DMS53 (cell line): Measurements from ENCODE around the gene CAV2.
A peak's percentile ranks its signal among the peaks of the same experiment; 100 is the strongest.
"Not testable (repeated sequence)": the region's sequence is repeated elsewhere in the genome, so short reads cannot be mapped to it uniquely, and the experiment has no call there.

Experiments used
- DNase-seq: peaks from one replicate; lab custom pipeline; 2025; lab: John Stamatoyannopoulos, UW

The CAV2 gene, protein sequence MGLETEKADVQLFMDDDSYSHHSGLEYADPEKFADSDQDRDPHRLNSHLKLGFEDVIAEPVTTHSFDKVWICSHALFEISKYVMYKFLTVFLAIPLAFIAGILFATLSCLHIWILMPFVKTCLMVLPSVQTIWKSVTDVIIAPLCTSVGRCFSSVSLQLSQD

GRCh38 chr7:116499168-116500077, at the start of gene CAV2:
Gene CAV2, plus strand, starts transcription at chr7:116499738. Its CDS starts 44 bp downstream, at chr7:116499782.
- DNase-seq = peak; percentile 92

DNA sequence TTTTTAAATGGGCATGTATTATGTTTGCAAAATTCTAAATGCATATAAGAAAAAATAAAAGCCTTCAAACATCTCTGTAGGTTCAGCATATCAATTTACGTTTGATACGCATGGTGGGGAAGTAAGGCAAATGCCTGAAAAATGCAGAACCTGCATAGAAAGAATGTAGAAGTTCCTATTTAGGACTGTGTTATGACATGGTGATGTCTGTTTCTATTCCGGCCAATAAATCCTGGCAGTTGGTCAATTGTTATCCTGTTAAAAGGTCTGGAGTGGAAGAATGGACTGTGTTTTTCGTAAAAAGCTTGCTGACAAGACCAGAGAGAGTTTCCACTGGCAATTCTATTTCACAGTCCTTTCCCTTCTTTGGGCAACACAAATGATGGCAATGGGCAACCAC, 49.6 kb upstream of the CAV2 start:
- DNase-seq = no peak

GRCh38 chr7:116451957-116452729, 47.4 kb upstream of the CAV2 start:
- DNase-seq = no peak

GRCh38 chr7:116454377-116454776, 45.2 kb upstream of the CAV2 start:
- no peak for DNase-seq

GRCh38 chr7:116455009-116455408, 44.5 kb upstream of the CAV2 start:
- DNase-seq = no peak

- DNase-seq = no peak
Observed at GRCh38 chr7:116455499-116455898, 44.0 kb upstream of the CAV2 start.

GRCh38 chr7:116461500-116461899, 38.0 kb upstream of the CAV2 start:
- no peak for DNase-seq

DNA sequence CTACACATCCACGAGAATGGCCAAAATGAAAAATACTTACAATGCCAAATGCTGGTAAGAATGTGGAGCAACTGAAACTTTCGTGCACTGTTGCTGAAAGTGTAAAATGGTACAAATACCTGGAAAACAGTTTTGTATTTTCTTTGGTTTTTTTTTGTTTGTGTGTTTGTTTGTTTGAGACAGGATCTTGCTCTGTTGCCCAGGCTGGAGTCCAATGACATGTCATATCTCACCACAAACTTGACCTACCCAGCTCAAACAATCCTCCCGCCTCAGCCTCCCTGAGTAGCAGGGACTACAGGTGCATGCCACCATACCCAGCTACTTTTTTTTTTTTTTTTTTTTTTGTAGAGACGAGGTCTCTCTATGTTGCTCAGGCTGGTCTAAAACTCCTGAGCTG, 35.6 kb upstream of the CAV2 start:
- no peak for DNase-seq

DNA sequence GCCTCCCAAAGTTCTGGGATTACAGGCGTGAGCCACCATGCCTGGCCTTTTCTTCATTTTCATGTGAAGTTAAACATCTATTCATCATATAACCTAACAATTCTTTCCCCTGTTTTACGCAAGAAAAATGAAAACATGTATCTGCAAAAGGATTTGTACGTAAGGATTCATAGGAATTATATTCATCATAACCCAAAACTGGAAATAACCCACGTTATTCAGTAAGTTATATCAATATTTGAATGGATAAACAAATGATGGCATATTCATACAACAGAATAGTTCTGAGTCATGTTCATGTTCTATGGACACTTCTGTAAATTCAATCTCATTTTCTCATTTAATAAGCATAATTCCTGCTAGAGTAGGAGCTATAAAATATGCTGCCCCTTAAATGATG, 35.2 kb upstream of the CAV2 start:
- no peak for DNase-seq

DNA sequence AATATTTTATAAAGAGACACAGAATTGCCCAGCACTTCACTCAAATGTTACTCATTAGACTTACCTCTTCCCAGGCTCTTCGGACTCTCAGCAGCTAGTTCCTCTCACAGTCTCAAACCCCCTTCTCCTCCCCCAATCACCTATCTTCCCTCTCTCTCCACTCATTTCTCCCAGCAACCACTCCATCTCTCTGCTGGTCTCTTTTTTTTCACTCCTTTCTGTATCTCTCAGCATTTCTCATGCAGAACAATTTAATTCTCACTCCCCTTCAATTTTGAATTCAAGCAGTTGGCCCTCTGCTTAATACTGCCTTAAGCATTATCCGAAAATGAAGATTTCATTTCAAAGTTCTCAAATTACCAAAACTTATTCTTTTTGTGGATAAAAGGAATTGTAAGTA, 34.4 kb upstream of the CAV2 start:
- DNase-seq = no peak

DNA sequence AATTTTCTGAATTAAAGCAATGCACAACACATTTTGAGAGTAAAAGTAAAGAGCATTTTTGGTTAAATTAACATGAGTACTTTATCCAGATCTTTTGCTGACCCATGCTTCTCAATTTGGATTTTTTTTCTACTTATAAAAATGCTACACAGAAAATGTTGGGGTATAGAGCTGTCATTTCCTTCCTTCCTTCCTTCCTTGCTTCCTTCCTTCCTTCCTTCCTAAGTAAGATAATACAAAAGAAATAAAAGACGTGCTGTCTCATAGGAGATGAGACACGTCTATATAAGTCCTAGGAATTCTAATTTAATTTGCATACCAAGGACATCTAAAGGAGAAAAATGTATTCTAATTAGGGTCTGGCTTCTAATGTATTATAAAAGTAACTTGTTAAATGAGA, 31.0 kb upstream of the CAV2 start:
- DNase-seq = no peak

GRCh38 chr7:116477625-116478024, 21.9 kb upstream of the CAV2 start:
- DNase-seq = no peak

DNA sequence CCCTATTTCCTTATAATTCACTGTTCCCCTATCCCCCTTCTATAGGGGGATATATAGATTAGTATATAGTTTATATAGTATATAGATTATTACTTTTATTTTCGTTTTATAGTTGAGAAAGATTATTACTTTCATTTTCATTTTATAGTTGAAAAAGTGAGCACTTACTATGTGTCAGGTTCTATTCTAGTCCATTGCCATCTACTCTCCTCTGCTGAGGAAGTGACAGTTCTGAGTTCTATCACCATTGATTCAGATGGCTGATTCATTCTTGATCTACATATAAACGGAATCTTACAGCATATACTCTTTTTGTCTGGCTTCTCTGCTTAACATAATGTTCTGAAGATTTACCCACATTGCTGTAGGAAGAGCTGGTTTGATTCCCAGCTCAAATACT, 20.7 kb upstream of the CAV2 start:
- no peak for DNase-seq

- no peak for DNase-seq
Observed at GRCh38 chr7:116483271-116483942, 16.1 kb upstream of the CAV2 start.

- DNase-seq = not testable (repeated sequence)
Observed at GRCh38 chr7:116484389-116484788, 15.1 kb upstream of the CAV2 start.

DNA sequence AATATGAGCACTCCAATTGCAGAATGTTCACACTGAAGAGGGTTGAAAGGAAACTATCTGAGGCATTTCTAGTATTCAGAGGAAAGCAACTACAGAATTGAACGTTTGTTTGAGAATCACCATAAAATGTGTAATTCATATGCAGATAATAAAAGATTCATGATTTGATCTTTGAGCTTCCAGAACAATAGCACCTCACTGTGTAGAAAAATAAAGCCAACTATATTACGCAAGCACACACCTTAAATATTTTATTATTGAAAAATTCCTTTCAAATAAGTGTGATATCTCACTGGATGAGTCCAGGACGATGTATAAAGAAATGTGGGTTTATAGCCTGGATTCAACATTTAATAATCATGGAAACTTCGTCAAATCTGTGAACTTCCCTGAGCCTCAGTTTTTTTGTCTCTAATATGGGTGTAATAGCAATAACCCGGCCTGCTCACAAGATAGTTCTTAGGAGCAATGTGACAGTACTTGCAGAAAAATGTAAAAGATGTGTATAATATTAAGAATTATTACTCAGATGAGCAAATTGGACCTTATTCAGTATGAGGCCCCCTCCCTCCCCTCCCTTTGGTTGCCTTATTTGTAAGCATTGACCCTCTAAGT, 11.5 kb upstream of the CAV2 start:
- DNase-seq = no peak

- no peak for DNase-seq
Observed at GRCh38 chr7:116490351-116490750, 9.2 kb upstream of the CAV2 start.

DNA sequence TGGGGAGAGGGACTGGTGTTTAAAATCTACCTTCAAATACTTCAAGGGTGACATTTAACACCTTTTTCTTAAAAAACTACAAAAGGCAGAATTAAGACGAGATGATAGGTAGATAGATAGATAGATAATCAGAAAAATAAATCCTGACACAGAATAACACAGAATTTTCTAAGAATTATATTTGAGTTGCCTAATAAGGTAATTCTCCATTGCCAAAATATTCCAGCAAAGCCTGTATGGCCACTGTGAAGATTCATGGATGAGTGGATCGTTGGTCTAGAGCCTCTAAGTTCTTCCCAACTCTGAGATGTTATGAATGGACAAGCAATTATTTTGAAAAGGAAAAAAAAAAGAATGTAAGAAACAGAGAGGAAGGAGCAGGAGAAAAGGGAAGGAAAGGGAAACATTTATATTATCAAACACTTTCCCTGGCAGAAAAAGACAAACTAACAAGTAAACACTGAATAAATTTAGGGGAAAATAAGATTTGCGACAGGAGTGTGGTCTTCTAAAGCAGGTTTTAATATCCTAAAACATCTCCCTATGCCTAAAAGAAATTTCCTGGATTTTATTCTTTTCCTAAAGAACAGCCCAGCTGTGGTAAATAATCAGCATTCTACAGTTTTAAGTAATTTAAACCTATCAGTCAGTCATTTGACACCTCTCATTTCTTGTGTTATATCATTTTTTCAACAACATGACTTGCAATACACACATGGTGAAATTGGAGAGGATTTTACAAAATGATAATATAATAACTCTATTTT, 7.5 kb upstream of the CAV2 start:
- no peak for DNase-seq

DNA sequence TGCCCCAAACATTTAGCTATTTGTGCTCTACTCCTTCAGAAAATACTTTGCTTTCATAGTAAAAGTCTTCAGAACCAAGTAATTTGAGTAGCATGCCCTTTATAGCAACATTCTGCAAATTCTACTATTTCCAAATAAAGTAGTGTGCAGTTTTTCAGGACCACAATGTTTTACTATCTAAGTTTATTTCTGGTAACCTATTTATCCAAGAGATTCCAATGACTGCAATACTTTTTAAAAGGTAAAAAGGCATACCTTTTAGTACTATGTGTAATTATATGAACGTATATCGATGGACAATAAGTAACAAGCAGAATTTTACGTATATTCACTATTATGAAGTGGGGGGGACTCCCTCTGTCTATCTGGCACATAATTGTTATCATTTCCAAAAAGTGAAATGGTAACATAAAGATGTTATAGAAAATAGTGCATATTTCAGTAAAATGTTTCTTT, 6.9 kb upstream of the CAV2 start:
- no peak for DNase-seq

DNA sequence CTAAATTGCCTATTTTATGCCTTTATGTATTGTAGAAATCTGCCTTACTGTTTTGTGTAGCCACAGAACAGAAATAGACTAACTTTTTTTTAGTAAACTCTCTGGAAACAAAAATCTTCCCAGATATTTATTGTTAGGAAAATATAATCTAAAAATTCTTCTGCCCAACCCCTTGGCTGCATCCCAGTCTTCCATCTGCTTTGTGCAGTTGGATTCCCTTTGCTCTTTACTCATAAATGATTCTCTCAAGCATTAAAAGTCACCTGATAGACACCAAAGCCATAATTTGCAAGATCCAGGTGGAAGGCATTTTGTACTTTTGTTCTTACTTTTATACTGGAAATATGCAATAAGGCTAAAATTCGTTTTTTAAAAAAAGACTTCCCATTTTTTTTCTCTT, 6.1 kb upstream of the CAV2 start:
- DNase-seq = no peak

GRCh38 chr7:116494472-116494871, 5.1 kb upstream of the CAV2 start:
- DNase-seq = no peak
